CD4-positive, alpha-beta T cell treated with Interleukin-6 at 100 ng/mL for 8 hours (primary cell): ENCODE measurements around the gene GBX1.

Experiments
- DNase-seq: peaks from one replicate; pipeline ENCODE4 v3.0.0-alpha.2; 2020; ENCODE audit warnings: mixed read lengths, low spot score

Gene GBX1

DNA sequence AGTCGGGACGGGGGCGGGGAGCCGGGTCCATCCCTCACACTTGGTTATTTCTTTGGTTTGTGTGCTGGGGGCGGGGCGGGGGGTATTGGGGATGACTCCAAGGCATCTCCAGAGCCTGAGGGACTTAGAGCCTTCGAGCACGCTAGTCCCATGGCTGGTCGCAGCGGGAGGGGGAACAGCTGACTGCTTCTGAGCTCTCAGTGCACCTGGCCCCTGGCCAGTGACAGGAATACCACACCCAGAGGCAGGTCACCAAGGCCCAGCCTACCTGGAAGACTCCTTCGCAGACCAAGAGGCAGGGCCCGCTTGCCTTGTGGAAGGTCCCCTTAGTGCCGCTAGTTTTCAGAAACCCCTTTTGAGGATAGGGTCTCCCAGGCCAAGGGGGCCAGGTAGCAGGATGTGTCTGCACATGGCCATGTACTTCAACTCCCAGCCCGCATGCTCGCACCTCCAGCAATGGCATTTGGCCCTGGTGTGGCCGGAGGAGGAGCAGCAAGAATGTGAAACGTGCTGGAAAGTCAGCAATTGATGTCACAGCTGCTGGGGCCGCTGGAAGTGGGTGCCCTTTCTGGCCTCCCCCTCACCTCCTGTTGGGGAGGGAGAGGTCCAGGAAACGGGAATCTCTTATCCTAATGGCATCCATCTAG lies 40.9 kb downstream of the GBX1 start:
- no peak for DNase-seq

DNA sequence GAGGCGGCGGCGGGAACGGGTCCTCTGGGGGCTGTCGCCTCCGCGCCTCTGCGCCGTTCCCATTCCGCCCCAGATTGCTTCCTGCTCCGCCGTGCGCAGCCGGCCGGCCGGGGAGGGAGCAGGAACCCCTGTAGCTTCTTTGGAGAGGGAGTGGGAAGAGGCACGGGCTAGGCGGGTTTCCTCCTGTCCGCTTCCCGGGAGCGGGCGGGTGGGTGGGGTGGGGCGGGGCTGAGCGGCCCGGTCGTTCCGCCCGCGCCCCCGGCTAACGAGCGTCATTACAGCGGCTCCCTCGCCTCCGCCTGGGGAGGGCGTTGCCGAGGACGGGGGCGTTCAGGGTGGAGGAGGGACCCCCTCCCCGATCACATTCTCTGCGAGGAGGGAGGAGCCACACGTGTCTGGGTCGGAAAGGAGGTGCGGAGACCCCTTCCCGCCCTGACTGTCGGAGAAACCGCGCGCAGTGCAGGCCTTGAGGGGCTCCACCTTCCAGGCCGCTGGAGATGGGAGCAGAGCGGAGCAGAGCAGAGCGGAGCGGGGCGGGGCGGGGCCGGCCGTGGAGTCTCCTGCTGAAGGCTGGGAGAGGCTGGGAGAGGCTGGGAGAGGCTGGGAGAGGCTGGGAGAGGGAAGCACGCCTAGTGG lies 41.5 kb downstream of the GBX1 start:
- DNase-seq = no peak

DNA sequence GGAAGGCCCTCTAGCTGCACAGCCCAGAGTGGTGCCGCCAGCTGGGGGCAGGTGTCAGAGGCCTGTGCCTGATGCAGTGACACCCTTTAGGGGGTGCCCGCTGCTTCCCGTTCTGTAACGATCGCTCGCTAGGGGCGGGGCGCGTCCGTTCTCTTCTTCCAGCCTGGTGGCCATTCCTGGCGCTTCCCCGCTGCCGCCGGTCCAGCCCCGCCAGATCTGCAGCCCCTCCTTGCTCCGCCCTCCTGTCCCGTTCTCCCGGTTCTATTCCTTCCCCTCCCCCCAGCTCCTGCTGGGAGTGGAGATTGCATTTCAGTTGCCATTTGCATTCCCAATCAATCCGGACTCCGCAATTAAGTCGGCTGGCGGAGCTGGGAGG lies 42.0 kb downstream of the GBX1 start:
- DNase-seq = no peak

- no peak for DNase-seq
Measured at GRCh38 chr7:151124899-151125399, 42.5 kb downstream of the GBX1 start.

DNA sequence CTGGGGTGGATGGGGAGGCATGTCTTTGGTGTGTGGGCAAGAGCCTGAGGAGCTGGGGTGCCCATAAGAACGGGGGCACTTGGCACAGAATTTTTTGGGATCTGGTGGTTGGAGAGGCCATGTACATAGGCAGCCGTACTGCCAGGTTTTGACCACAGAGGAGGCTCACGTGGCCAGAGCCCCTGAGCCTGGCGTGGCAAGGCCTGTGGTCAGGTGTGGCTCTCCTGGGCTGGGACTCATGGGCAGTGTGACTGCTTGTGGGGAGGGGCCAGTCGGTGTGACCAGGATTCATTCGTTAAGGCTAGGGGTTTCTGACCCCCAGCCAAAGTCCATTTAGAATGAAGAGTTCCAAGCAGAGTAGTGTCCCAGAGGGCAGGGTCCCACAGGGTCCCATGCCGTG lies 43.0 kb downstream of the GBX1 start:
- DNase-seq = no peak

DNA sequence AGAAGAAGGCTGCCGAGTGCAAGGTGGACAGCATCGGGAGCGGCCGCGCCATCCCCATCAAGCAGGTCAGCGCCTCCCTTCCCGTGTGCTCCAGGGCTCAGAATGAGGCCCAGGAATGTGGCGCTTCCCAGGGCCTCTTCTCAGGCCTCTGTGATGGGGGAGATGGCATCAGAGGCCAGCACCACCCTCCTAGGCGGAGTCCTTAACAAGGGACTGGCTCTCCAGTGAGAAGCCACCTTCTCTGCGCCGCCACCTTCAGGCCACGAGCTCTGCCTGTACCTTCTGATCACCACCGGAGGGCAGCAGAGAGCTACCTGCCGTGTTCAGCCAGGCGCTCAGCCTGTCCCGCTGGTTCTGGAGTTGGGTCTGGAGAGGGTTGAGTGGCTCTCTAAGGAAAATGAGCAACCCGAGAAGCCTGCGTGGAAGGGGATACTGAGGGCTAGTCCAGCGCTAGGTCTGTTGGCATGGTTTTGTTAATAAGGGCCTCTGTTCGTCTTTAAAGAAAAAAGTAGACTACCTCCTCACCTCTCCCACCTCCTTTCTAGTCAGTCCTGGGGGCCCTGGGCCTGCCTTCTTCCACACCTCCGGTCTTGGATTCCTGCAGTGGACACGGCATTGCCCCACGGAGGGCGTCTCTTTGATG lies 43.6 kb downstream of the GBX1 start:
- peak; percentile 79 for DNase-seq

- DNase-seq = no peak
Measured at GRCh38 chr7:151123158-151123821, 44.2 kb downstream of the GBX1 start.

GRCh38 chr7:151122796-151123157 lies 44.7 kb downstream of the GBX1 start:
- no peak for DNase-seq

- no peak for DNase-seq
Measured at GRCh38 chr7:151122276-151122675, 45.2 kb downstream of the GBX1 start.

DNA sequence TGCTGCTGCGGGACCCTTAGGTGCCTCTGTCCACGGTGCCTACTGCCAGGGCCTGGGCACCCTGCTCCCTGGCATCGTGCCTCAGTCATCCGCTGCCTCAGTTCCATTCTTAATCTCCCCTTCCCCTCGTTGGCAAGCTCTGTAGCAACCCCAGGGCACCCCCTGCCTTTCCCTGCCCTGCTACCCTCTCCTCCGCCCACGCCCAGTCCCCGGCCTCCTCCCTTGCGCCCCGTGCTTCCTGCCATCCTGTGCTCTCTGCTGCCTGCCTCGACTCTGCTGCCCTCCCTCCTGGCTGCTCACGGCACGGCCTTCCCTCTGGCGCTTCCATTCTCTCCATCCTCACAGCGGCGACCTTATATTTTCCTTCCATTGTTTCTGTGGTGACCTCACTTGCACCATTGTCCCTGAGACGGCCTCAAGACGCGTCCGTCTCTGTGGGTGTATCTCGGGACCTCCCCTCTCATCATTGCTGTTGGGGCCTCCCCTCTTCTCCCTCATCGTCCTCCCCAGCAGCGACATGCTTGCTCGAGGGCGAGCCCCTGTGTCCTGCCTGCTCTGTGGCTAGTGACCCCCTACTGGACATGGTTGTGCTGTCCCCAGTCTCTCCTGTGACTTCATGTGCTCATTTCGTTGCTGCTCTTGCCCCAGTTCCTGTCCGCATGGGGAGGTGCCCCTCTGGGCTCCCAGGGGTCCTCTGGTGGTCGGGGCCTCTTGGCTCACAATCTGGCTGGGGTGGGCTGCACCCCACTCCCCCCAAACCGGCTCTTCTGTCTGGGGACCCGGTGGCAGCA lies 45.9 kb downstream of the GBX1 start:
- no peak for DNase-seq

DNA sequence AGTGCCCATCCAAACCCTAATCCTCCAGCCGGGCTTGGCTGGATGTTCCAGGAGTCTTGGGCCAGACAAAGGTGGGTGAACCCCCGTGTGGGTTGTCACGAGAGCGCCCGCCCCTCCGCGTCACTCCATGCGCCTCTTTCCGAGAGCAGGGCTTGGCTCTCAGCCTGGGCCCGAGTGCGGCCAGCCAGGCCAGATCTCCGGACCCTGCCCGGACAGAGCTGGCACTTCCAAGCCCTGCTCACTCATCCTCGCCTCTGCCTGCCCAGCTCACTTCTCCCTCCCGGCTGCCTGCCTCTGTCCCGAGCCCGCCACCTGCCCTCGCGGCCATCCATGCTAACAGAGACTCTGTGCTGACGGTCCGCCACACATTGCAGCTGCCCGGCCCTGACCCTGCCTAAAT lies 46.6 kb downstream of the GBX1 start:
- no peak for DNase-seq

- no peak for DNase-seq
Measured at GRCh38 chr7:151119902-151120301, 47.6 kb downstream of the GBX1 start.

DNA sequence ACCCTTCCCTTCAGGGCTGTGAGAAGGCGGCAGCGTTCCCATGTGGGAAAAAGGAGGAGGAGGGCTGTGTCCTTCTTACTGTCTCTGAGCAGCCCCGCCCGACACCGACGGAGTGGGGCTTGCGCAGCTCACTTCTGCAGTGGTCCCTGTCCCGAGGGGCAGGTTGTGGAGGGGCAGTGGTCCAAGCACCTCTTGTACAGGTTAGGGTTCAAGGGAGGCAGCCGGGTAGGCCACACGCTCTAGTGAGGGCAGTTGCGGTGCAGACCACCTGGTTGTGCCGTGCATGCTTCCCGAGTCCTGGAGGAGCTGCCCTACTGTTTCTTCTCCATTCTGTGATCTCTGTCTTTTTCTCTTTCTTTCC lies 48.5 kb downstream of the GBX1 start:
- DNase-seq = no peak

DNA sequence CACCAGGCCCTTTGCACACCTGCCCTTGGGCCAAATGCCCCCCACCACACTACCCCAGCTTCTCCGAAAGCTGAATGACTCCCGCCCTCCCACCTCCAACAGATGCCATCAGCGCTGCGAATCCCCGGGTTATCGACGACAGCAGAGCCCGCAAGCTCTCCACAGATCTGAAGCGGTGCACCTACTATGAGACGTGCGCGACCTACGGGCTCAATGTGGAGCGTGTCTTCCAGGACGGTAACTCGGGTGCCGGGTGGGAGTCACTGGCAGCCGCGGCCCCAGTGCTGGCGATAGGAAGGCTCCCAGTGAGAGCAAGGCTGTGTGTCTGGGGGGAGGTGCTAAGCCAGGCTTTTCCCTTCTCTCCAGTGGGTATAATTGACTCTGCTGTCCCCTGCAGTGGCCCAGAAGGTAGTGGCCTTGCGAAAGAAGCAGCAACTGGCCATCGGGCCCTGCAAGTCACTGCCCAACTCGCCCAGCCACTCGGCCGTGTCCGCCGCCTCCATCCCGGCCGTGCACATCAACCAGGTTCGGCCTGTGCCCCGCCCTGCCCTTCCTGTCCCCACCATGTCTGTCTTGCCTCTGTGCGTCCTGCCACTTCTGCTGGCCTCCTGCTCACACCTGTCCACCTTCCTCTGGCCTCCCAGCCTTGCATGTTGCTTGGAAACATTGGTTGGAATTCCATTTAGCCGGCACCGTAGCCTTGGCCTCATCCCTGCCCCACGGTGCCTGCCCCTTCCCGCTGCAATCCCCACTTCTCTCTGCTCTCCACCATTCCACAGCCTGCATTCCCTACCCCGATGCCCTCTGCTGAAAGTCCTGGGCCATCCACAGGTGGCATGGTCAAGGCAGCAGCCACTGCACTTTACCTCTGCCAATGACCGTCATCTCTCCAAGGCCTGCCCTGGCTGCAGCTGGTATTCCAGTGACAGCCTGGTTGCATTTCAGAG lies 49.1 kb downstream of the GBX1 start:
- DNase-seq = no peak

DNA sequence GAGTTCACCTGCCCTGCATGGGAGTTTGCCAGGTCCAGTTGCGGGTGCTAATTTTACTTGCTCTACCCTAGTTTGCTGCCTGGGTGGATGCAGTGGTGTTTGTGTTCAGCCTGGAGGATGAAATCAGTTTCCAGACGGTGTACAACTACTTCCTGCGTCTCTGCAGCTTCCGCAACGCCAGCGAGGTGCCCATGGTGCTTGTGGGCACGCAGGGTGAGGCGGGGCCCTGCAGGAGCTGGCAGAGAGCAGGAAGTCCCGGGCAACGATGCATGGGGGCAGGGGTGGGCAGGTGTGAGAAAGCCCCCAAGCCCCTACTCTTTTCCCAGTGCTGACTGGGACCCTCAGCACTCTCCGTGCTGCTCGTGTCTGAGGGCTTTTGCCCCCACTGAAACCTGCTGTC lies 49.9 kb downstream of the GBX1 start:
- peak; percentile 53 for DNase-seq

GRCh38 chr7:151116603-151117440 lies 50.7 kb downstream of the GBX1 start:
- DNase-seq = no peak

GRCh38 chr7:151115836-151116418 lies 51.6 kb downstream of the GBX1 start:
- DNase-seq = no peak

GRCh38 chr7:151115121-151115835 lies 52.2 kb downstream of the GBX1 start:
- DNase-seq = no peak
